GM06990 (cell line): ENCODE measurements around the gene CAMTA1.

Source experiments
- DNase-seq: peaks from one replicate; pipeline ENCODE4 v3.0.0-alpha.2; 2011; ENCODE audit not compliant: insufficient read length; ENCODE audit errors: extremely low read depth
- H3K27me3 ChIP-seq: replicated peaks from 2 replicates; pipeline ENCODE4 v1.6.0; 2011; ENCODE audit warnings: low read length; ENCODE audit not compliant: control insufficient read depth, insufficient read depth
- H3K36me3 ChIP-seq: 2 replicates; pipeline ENCODE4 v1.5.1; 2011; ENCODE audit warnings: low read length; ENCODE audit not compliant: control insufficient read depth, insufficient read depth
- H3K4me3 ChIP-seq: replicated peaks from 2 replicates; pipeline ENCODE4 v1.5.1; 2011; ENCODE audit warnings: low read depth, mild to moderate bottlenecking, control low read depth, low read length
- TF ChIP-seq, protein P1 (sequence below): IDR thresholded peaks from 2 replicates; pipeline ENCODE4 v1.5.1; 2011; ENCODE audit warnings: low read length, control low read depth, mild to moderate bottlenecking, inconsistent platforms; ENCODE audit not compliant: insufficient read depth, poor library complexity, severe bottlenecking

Gene CAMTA1

DNA sequence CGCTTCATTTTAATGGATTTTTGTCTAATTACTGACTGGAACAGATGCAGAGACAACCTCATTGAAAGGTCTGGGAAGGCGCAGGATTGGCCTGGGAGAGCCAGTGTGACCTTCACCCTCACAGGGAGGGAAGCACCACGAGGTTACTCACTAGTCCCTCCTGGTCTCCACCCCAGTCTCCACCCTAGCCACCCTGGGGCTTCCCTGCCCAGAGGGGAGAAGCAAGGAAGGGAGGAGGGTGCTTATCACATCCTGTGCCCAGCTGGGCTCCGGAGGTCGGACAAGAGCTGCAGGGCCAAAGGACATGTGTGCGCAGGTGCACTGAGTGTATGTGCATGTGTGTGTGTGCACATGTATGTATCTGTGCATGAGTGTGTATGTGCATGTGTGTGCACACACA, 765.7 kb downstream of the CAMTA1 start:
- Histone ChIP-seq H3K4me3 (no peak overlapping the region), H3K27me3 (no peaks in the 10 kb centered on the region; the same call in 1 of the 2 replicates), H3K36me3 (no peaks in the 10 kb centered on the region)
- no peak for DNase-seq
- TF ChIP-seq, protein P1, sequence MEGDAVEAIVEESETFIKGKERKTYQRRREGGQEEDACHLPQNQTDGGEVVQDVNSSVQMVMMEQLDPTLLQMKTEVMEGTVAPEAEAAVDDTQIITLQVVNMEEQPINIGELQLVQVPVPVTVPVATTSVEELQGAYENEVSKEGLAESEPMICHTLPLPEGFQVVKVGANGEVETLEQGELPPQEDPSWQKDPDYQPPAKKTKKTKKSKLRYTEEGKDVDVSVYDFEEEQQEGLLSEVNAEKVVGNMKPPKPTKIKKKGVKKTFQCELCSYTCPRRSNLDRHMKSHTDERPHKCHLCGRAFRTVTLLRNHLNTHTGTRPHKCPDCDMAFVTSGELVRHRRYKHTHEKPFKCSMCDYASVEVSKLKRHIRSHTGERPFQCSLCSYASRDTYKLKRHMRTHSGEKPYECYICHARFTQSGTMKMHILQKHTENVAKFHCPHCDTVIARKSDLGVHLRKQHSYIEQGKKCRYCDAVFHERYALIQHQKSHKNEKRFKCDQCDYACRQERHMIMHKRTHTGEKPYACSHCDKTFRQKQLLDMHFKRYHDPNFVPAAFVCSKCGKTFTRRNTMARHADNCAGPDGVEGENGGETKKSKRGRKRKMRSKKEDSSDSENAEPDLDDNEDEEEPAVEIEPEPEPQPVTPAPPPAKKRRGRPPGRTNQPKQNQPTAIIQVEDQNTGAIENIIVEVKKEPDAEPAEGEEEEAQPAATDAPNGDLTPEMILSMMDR, result no peak

DNA sequence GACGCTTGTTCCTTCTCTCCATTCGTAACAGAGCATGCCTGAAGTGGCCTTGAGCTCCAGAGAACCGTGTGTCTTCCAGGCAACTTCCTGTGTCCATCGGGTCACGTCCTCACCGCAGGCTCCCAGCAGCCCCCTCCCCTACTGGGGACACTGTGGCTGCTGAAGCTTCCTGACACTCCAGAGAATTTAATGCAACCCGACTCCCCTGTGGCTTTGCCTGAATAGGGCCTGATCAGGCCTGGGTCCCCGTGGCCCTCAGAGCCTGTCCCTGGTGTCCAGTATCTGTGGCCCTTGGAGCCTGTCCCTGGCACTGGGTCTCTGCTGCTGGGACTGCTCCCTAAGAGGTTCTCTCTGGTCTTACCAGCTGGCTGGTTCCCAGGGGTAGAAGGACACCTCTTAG, 766.2 kb downstream of the CAMTA1 start:
- TF ChIP-seq, protein P1, result no peak
- H3K4me3 ChIP-seq, result no peak overlapping the region
- no peak for DNase-seq
- no peaks in the 10 kb centered on the region for H3K36me3 ChIP-seq
- H3K27me3 ChIP-seq, result no peaks in the 10 kb centered on the region; the same call in 1 of the 2 replicates

DNA sequence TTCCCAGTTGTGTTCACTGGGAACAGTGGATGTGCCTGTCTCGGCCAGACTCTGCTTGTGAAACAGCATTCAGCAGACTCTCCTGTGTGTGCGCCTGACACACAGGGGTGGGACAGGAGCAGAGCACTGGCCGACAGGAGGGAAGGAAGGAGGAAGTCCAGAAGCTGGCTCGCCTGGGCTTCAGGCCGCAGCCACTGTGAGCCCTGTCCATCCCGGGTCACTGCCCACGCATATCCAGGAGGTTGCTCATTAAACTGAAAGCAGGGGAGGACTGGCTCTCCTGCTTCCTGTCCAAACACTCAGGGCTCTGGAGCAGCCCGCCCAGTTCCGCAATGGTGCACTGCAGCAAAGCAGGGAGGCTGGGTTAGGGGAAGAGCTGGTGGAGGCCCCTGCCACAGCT, 767.1 kb downstream of the CAMTA1 start:
- H3K27me3 ChIP-seq, result no peaks in the 10 kb centered on the region; the same call in 1 of the 2 replicates
- no peak for DNase-seq
- TF ChIP-seq, protein P1, result no peak
- no peaks in the 10 kb centered on the region for H3K36me3 ChIP-seq
- H3K4me3 ChIP-seq, result no peak overlapping the region

DNA sequence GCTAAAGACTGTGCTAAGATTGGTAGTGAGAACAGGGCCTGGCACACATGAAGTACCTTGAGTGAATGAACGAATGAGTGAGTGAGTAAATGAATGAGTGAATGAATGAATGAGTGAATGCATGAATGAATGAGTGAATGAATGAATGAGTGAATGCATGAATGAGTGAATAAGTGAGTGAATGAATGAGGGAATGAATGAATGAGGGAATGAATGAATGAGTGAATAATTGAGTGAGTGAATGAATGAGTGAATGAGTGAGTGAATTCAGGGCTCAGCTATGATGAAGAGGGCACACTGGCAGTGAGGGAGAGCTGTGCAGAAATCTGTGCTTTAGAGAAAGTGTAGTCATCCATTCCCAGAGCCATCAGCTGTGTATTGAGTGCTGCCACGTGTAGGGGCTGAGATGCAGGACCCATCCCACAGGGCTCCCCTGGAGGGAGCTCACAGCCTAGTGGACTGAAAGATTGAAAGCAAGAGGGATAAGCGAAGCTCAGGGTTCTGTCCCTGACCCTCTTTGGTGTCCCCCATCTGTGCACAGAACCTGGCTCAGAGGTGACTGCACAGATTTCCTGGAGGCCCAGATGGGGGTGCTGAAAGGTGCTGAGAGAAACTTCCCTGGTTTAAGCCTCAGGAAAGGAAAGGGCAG, 767.9 kb downstream of the CAMTA1 start:
- TF ChIP-seq, protein P1, result no peak
- H3K36me3 ChIP-seq, result no peaks in the 10 kb centered on the region
- DNase-seq, result no peak
- no peaks in the 10 kb centered on the region; the same call in 1 of the 2 replicates for H3K27me3 ChIP-seq
- no peak overlapping the region for H3K4me3 ChIP-seq

DNA sequence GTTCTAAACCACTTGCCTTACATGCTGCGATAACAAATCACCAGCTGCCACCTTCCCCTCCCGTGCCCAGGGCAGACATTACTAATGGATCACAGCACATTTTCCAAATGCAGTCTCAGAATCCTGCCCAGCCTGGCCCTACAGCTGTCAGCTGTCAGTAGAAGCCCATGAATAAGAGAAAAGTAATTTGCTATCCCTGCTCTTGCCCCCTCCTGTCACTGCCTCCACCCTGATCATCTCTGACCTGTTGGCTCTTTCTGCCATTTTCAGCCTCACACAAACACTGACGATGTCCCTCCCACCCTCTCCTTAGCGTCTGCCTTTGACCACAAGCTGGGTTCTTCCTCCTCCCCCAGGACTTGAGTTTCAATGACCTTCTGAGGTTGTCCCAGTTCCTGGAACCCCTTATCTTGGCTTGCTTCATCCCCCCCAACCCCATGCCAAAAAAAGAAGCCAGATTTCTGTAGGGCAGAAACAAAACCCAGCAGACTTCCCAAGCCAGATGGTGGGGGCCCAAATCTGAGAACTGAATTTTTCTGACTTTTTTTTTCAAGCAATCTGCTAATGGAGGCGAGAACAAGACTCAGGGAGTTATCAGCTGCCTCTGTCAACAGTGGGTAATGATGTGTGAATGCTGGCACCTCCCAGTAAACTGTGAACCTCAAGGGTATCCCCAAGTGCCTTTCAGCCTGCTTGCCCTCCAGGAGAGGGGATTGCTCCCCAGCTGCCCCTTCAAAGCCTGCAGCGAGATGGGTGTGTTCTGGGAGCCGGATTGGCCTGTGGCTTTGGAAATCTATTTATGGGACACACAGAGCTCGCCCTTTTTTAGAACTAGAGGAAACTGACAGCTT, 769.4 kb downstream of the CAMTA1 start:
- H3K27me3 ChIP-seq, result no peaks in the 10 kb centered on the region; the same call in 1 of the 2 replicates
- DNase-seq, result no peak
- TF ChIP-seq, protein P1, result no peak
- no peak overlapping the region for H3K4me3 ChIP-seq
- no peaks in the 10 kb centered on the region for H3K36me3 ChIP-seq
